ENCODE data around the gene HNRNPLL.

- TF ChIP-seq POLR2AphosphoS5 (IDR thresholded peaks at IDR 0.05; ENCODE audit: low read depth, low read length) (no peak), YY1 (IDR thresholded peaks at IDR 0.05; ENCODE audit: low read depth) (no peak), RCOR1 (IDR thresholded peaks at IDR 0.05; ENCODE audit: low read length) (no peak), FOXM1 (IDR thresholded peaks at IDR 0.05; ENCODE audit: low read depth) (no peak), MEF2A (IDR thresholded peaks at IDR 0.05; ENCODE audit: borderline replicate concordance, low read depth) (no peak), TEAD4 (IDR thresholded peaks at IDR 0.05; ENCODE audit: borderline replicate concordance, insufficient read depth) (no peak), EZH2phosphoT487 (IDR thresholded peaks at IDR 0.05; ENCODE audit: borderline replicate concordance, low read depth) (no peak)
- TF ChIP-seq, protein P1, sequence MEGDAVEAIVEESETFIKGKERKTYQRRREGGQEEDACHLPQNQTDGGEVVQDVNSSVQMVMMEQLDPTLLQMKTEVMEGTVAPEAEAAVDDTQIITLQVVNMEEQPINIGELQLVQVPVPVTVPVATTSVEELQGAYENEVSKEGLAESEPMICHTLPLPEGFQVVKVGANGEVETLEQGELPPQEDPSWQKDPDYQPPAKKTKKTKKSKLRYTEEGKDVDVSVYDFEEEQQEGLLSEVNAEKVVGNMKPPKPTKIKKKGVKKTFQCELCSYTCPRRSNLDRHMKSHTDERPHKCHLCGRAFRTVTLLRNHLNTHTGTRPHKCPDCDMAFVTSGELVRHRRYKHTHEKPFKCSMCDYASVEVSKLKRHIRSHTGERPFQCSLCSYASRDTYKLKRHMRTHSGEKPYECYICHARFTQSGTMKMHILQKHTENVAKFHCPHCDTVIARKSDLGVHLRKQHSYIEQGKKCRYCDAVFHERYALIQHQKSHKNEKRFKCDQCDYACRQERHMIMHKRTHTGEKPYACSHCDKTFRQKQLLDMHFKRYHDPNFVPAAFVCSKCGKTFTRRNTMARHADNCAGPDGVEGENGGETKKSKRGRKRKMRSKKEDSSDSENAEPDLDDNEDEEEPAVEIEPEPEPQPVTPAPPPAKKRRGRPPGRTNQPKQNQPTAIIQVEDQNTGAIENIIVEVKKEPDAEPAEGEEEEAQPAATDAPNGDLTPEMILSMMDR (IDR thresholded peaks at IDR 0.05): no peak
- TF ChIP-seq, protein P2, sequence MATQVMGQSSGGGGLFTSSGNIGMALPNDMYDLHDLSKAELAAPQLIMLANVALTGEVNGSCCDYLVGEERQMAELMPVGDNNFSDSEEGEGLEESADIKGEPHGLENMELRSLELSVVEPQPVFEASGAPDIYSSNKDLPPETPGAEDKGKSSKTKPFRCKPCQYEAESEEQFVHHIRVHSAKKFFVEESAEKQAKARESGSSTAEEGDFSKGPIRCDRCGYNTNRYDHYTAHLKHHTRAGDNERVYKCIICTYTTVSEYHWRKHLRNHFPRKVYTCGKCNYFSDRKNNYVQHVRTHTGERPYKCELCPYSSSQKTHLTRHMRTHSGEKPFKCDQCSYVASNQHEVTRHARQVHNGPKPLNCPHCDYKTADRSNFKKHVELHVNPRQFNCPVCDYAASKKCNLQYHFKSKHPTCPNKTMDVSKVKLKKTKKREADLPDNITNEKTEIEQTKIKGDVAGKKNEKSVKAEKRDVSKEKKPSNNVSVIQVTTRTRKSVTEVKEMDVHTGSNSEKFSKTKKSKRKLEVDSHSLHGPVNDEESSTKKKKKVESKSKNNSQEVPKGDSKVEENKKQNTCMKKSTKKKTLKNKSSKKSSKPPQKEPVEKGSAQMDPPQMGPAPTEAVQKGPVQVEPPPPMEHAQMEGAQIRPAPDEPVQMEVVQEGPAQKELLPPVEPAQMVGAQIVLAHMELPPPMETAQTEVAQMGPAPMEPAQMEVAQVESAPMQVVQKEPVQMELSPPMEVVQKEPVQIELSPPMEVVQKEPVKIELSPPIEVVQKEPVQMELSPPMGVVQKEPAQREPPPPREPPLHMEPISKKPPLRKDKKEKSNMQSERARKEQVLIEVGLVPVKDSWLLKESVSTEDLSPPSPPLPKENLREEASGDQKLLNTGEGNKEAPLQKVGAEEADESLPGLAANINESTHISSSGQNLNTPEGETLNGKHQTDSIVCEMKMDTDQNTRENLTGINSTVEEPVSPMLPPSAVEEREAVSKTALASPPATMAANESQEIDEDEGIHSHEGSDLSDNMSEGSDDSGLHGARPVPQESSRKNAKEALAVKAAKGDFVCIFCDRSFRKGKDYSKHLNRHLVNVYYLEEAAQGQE (IDR thresholded peaks at IDR 0.05; ENCODE audit: low read depth, low read length): no peak
These were observed 30.3 kb upstream of the HNRNPLL start for GRCh38 chr2:38632980-38633379.

Measured in SK-N-SH (cell line).